Lung (tissue), 12 donors: ENCODE results near the gene CNKSR1. TPM values are rescaled to one million over a fixed set of nuclear protein-coding genes. Genes with fewer than 3 reads are reported as not detected.

ENCODE experiments used
- ATAC-seq: fragments of 200-7000 bp; cut with Tn5 transposase; one replicate; pipeline ENCODE4 v1.9.1; 2020; ENCODE audit warnings: moderate number of reproducible peaks; ENCODE audit not compliant: insufficient read depth, low FRiP score
- DNase-seq, 3 donors: peaks; one replicate each; pipeline ENCODE4 v3.0.0-alpha.2; 2013 to 2017
- H3K27ac ChIP-seq, 2 donors: one replicate each; pipeline ENCODE4 v1.5.1; 2013; ENCODE audit warnings: mild to moderate bottlenecking in 2 of 2, moderate library complexity in 2 of 2, control low read depth in 1 of 2, inconsistent platforms in 1 of 2, low read depth in 1 of 2, low read length in 1 of 2
- H3K27me3 ChIP-seq, 3 donors: one replicate each; pipeline ENCODE4 v1.5.1; 2013; ENCODE audit warnings: low read length in 2 of 3; ENCODE audit not compliant: control insufficient read depth in 3 of 3, insufficient read depth in 3 of 3
- H3K36me3 ChIP-seq, 4 donors: one replicate each; pipeline ENCODE4 v1.5.1; 2013; ENCODE audit warnings: low read length in 4 of 4, mild to moderate bottlenecking in 1 of 4, moderate library complexity in 1 of 4; ENCODE audit not compliant: control insufficient read depth in 4 of 4, insufficient read depth in 4 of 4
- H3K4me1 ChIP-seq, 5 donors: one replicate each; pipeline ENCODE4 v1.5.1; 2013; ENCODE audit warnings: low read length in 5 of 5, mild to moderate bottlenecking in 2 of 5, moderate library complexity in 1 of 5; ENCODE audit not compliant: control insufficient read depth in 5 of 5, insufficient read depth in 5 of 5
- H3K4me3 ChIP-seq: one replicate; pipeline ENCODE4 v1.5.1; 2013; ENCODE audit warnings: mild to moderate bottlenecking, control low read depth, moderate library complexity
- H3K9ac ChIP-seq, 2 donors: one replicate each; pipeline ENCODE4 v1.5.1; 2013; ENCODE audit warnings: low read length in 2 of 2, control low read depth in 1 of 2; ENCODE audit not compliant: insufficient read depth in 1 of 2
- H3K9me3 ChIP-seq, 4 donors: one replicate each; pipeline ENCODE4 v1.5.1; 2013; ENCODE audit warnings: low read length in 3 of 4, mild to moderate bottlenecking in 1 of 4, moderate library complexity in 1 of 4; ENCODE audit not compliant: control insufficient read depth in 4 of 4, insufficient read depth in 3 of 4
- WGBS, 2 donors: extraction: QIAGEN DNeasy Blood & Tissue Kit; methylation state at CpG; one replicate each; pipeline ENCODE4 v1.1.7; 2013; 5-methylcytosine and 5-hydroxymethylcytosine counted together
- polyA plus RNA-seq, 2 donors: library from polyadenylated mRNA; stranded (reverse); fragments of 200-250 nt; gene quantifications; one replicate each; pipeline ENCODE4 v1.2.1, GENCODE V29; 2013
- total RNA-seq, 2 donors: library from RNA; depleted of rRNA in 1 of 2; stranded (reverse); fragments of >200 nt in 1 of 2; gene quantifications; one replicate each; pipeline ENCODE4 v1.2.1, GENCODE V29; 2014 to 2021
- TF ChIP-seq, protein P1 (sequence below): IDR thresholded peaks from 2 replicates; pipeline ENCODE4 v1.5.1; 2012; ENCODE audit warnings: mild to moderate bottlenecking; ENCODE audit errors: control extremely low read depth, extremely low read depth
- donor health status: control.
- donor health status: control.
- donor health status: Bipolar disorder and iron deficiency.
- donor health status: healthy.
- donor health status: DM: yes; HTN: yes; CAD: no.

The CNKSR1 gene
- total and polyA plus RNA-seq, 4 donors, result 10.8 to 34.7 (median 28.3) TPM

DNA sequence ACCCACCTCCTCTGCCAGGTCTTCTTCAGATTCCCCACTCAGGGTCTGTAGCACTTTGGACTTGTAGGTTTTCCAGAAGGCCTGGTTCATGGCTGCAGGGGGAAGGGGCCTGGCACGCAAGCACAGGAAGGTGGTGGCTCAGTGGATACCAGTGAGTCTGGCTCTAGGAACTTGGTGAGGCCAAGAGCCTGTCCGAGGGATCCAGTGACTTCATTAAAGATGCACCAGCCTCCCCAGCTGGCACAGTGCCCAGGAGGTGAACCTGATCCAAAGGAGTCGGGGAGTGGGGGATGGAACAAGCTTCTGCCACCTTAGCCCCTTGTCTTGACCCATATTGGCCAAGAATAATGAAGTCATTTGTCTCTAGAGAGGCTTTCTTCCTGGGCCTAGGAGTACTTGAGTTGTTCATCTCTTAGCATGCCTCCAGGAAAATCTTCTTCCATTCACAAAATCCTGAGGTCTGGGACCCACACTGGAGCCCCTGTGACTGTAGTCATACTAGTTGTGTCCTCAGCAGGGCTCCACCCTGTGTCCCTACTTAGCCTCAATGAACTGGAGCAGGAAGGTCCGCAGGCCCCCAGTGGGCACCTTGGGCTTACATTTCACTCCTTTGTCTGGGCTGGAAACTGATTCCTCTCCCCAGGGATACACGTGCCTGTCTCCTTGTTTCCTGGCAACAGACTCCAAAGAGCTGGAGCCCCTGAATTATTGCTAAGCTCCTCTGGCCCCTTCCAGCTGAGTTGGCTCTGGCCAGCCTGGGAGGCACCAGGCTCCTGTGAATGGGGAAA, 8.7 kb upstream of the CNKSR1 start, which contains the start of gene C1orf232:
TSS of gene C1orf232 (minus strand) at position 554 of the 788 bp plus-strand sequence. CDS start at position 90, 464 bp downstream.
- H3K9me3 ChIP-seq, result no peaks in the 10 kb centered on the region
- H3K9ac ChIP-seq, result peak within 1 kb of the TSS in 1 of 2 donors; percentile 59
- peaks cover 0 to 21% (median 5%) of the 10 kb centered on the region in 5 donors for H3K4me1 ChIP-seq
- TF ChIP-seq, protein P1, sequence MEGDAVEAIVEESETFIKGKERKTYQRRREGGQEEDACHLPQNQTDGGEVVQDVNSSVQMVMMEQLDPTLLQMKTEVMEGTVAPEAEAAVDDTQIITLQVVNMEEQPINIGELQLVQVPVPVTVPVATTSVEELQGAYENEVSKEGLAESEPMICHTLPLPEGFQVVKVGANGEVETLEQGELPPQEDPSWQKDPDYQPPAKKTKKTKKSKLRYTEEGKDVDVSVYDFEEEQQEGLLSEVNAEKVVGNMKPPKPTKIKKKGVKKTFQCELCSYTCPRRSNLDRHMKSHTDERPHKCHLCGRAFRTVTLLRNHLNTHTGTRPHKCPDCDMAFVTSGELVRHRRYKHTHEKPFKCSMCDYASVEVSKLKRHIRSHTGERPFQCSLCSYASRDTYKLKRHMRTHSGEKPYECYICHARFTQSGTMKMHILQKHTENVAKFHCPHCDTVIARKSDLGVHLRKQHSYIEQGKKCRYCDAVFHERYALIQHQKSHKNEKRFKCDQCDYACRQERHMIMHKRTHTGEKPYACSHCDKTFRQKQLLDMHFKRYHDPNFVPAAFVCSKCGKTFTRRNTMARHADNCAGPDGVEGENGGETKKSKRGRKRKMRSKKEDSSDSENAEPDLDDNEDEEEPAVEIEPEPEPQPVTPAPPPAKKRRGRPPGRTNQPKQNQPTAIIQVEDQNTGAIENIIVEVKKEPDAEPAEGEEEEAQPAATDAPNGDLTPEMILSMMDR, result no peak
- WGBS, 2 donors, result 72 to 81% methylated on average over 5 of the region's 5 CpGs
- H3K27ac ChIP-seq, result peak within 1 kb of the TSS; percentile 76 to 79
- ATAC-seq (no peak), DNase-seq (no peak)
- peaks cover 0 to 3% (median 0%) of the 10 kb centered on the region in 4 donors for H3K36me3 ChIP-seq
- no peaks in the 10 kb centered on the region for H3K27me3 ChIP-seq
- H3K4me3 ChIP-seq, result peak within 1 kb of the TSS; percentile 76

GRCh38 chr1:26169198-26169554, 8.1 kb upstream of the CNKSR1 start:
- TF ChIP-seq, protein P1, result no peak
- H3K27me3 ChIP-seq, result no peaks in the 10 kb centered on the region
- ATAC-seq (no peak), DNase-seq (no peak)
- H3K9me3 ChIP-seq, result no peaks in the 10 kb centered on the region
- peaks cover 0 to 21% (median 4%) of the 10 kb centered on the region in 5 donors for H3K4me1 ChIP-seq
- H3K9ac ChIP-seq, result no peak overlapping the region
- H3K4me3 ChIP-seq, result no peak overlapping the region
- H3K27ac ChIP-seq, result no peak overlapping the region
- H3K36me3 ChIP-seq, result peaks cover 0 to 3% (median 0%) of the 10 kb centered on the region in 4 donors
- WGBS, 2 donors, result 73 to 86% methylated on average over 4 of the region's 4 CpGs

- H3K9me3 ChIP-seq, result no peaks in the 10 kb centered on the region
- DNase-seq, result peak; percentile 92 to 94 (median 94)
- TF ChIP-seq, protein P1, result peak; percentile 96
- H3K36me3 ChIP-seq, result peaks cover 0 to 3% (median 0%) of the 10 kb centered on the region in 4 donors
- H3K27ac ChIP-seq, result peak within 1 kb of the TSS; percentile 76 to 79
- WGBS, 2 donors, result 1 to 2% methylated on average over 61 to 76 of the region's 76 CpGs
- peaks cover 0 to 16% (median 4%) of the 10 kb centered on the region in 5 donors for H3K4me1 ChIP-seq
- peak; percentile 90 for ATAC-seq
- no peaks in the 10 kb centered on the region for H3K27me3 ChIP-seq
- H3K9ac ChIP-seq, result peak within 1 kb of the TSS; percentile 52 to 59
- peak within 1 kb of the TSS; percentile 76 for H3K4me3 ChIP-seq
Observed at GRCh38 chr1:26169669-26170471, 7.4 kb upstream of the CNKSR1 start, which contains the start of gene ZNF593. TSS of gene ZNF593 (plus strand) at chr1:26169908. CDS start at chr1:26169984, 76 bp downstream.
